ENCODE data around the gene TSSK6. TPM values are rescaled to one million over a fixed set of nuclear protein-coding genes. Genes with fewer than 3 reads are reported as not detected.

TSSK6 gene
- total RNA-seq, 1 donor from 2014 or later: 4.6 TPM

GRCh38 chr19:19527674-19528625 lies 12.6 kb upstream of the TSSK6 start:
- Histone ChIP-seq H2AFZ (replicated peaks) (no peak overlapping the region), H3F3A (ENCODE audit: low read depth) (peaks cover 14% of the 10 kb centered on the region), H3K4me1 (peaks cover 9% of the 10 kb centered on the region), H3K36me3 (no peaks in the 10 kb centered on the region), H3K27ac (no peak overlapping the region), H3K9ac (no peak overlapping the region), H3K27me3 (no peaks in the 10 kb centered on the region), H3K9me3 (ENCODE audit: low read depth) (no peaks in the 10 kb centered on the region), H3K4me2 (no peak overlapping the region), H4K20me1 (ENCODE audit: low read depth) (peaks cover 74% of the 10 kb centered on the region), H3K79me2 (ENCODE audit: low read depth) (peaks cover 34% of the 10 kb centered on the region), H3K4me3 (no peak overlapping the region)
- Mint-ChIP-seq H3K27ac (no peak overlapping the region), H3K4me3 (no peak overlapping the region), H3K36me3 (peaks cover 3% of the 10 kb centered on the region), H3K4me1 (peaks cover 44% of the 10 kb centered on the region), H3K9me3 (no peaks in the 10 kb centered on the region), H3K27me3 (ENCODE audit: insufficient read depth, low read depth) (peaks cover 10% of the 10 kb centered on the region)
- TF ChIP-seq EZH2 (IDR thresholded peaks at IDR 0.05): no peak
- no peak for TF ChIP-seq CTCF (IDR thresholded peaks at IDR 0.05)
- TF ChIP-seq EZH2phosphoT487 (IDR thresholded peaks at IDR 0.05): no peak
- DNase-seq (ENCODE audit: low spot score): no peak

GRCh38 chr19:19527371-19527656 lies 12.0 kb upstream of the TSSK6 start:
- Histone ChIP-seq H3K9me3 (ENCODE audit: low read depth) (no peaks in the 10 kb centered on the region), H3K4me1 (peaks cover 9% of the 10 kb centered on the region), H2AFZ (replicated peaks) (no peak overlapping the region), H4K20me1 (ENCODE audit: low read depth) (peaks cover 74% of the 10 kb centered on the region), H3K9ac (no peak overlapping the region), H3K4me2 (no peak overlapping the region), H3K27me3 (no peaks in the 10 kb centered on the region), H3K4me3 (no peak overlapping the region), H3K36me3 (no peaks in the 10 kb centered on the region), H3K27ac (no peak overlapping the region), H3F3A (ENCODE audit: low read depth) (peaks cover 14% of the 10 kb centered on the region), H3K79me2 (ENCODE audit: low read depth) (peaks cover 40% of the 10 kb centered on the region)
- no peak for TF ChIP-seq EZH2phosphoT487 (IDR thresholded peaks at IDR 0.05)
- no peak for TF ChIP-seq EZH2 (IDR thresholded peaks at IDR 0.05)
- no peak for TF ChIP-seq CTCF (IDR thresholded peaks at IDR 0.05)
- H3K9me3 Mint-ChIP-seq: no peaks in the 10 kb centered on the region
- H3K27me3 Mint-ChIP-seq (ENCODE audit: insufficient read depth, low read depth): peaks cover 10% of the 10 kb centered on the region
- DNase-seq (ENCODE audit: low spot score): no peak
- no peak overlapping the region for H3K4me3 Mint-ChIP-seq
- H3K27ac Mint-ChIP-seq: no peak overlapping the region
- peaks cover 48% of the 10 kb centered on the region for H3K4me1 Mint-ChIP-seq
- H3K36me3 Mint-ChIP-seq: peaks cover 5% of the 10 kb centered on the region

- peaks cover 2% of the 10 kb centered on the region for H3K36me3 Mint-ChIP-seq
- H3K27me3 Mint-ChIP-seq (ENCODE audit: insufficient read depth, low read depth): peaks cover 10% of the 10 kb centered on the region
- no peaks in the 10 kb centered on the region for H3K36me3 ChIP-seq
- H3K27me3 ChIP-seq: no peaks in the 10 kb centered on the region
- H3K9me3 Mint-ChIP-seq: no peaks in the 10 kb centered on the region
- peak overlapping the region; percentile 83 for H3K27ac Mint-ChIP-seq
- no peak overlapping the region for H3K4me2 ChIP-seq
- no peak overlapping the region for H3K27ac ChIP-seq
- H3K4me3 ChIP-seq: no peak overlapping the region
- H3K9me3 ChIP-seq (ENCODE audit: low read depth): no peaks in the 10 kb centered on the region
- H3K4me1 ChIP-seq: peaks cover 9% of the 10 kb centered on the region
- no peak for TF ChIP-seq CTCF (IDR thresholded peaks at IDR 0.05)
- no peak for TF ChIP-seq EZH2 (IDR thresholded peaks at IDR 0.05)
- TF ChIP-seq EZH2phosphoT487 (IDR thresholded peaks at IDR 0.05): no peak
- peaks cover 46% of the 10 kb centered on the region for H3K79me2 ChIP-seq (ENCODE audit: low read depth)
- H2AFZ ChIP-seq (replicated peaks): no peak overlapping the region
- H3K4me1 Mint-ChIP-seq: peaks cover 48% of the 10 kb centered on the region
- H3K4me3 Mint-ChIP-seq: no peak overlapping the region
- H3K9ac ChIP-seq: no peak overlapping the region
- peaks cover 78% of the 10 kb centered on the region for H4K20me1 ChIP-seq (ENCODE audit: low read depth)
- DNase-seq (ENCODE audit: low spot score): no peak
- peaks cover 10% of the 10 kb centered on the region for H3F3A ChIP-seq (ENCODE audit: low read depth)
Measured at GRCh38 chr19:19526581-19527370, 11.4 kb upstream of the TSSK6 start.
